Measurements from ENCODE around the gene AREL1. TPM values are rescaled to one million over a fixed set of nuclear protein-coding genes. Genes with fewer than 3 reads are reported as not detected.

AREL1 gene
- polyA plus RNA-seq, 1 experiment = 55.3 TPM

DNA sequence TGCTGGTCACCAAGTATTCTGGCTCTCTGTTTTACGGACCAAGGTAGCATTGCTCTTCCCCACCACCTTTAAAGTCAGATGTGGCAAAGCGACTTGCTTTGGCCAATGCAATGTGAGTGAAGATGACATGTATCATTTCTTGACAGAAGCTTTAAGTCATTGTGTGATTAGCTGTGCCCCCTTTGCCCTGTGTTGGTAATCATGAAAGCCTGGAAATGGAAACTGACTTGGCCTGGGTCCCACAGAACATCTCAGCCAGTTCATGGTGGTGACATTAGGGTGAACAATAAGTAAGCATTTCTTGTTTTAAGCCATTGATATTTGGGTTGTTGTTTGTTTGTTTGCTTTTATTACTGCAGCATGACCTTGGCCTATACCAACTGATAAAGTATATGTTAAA, 34.4 kb upstream of the AREL1 start:
- no peaks in the 10 kb centered on the region; the same call in 1 of the 2 replicates for H3K9me3 ChIP-seq (ENCODE audit: control insufficient read depth, insufficient read depth, low read length)
- TF ChIP-seq, protein P1, sequence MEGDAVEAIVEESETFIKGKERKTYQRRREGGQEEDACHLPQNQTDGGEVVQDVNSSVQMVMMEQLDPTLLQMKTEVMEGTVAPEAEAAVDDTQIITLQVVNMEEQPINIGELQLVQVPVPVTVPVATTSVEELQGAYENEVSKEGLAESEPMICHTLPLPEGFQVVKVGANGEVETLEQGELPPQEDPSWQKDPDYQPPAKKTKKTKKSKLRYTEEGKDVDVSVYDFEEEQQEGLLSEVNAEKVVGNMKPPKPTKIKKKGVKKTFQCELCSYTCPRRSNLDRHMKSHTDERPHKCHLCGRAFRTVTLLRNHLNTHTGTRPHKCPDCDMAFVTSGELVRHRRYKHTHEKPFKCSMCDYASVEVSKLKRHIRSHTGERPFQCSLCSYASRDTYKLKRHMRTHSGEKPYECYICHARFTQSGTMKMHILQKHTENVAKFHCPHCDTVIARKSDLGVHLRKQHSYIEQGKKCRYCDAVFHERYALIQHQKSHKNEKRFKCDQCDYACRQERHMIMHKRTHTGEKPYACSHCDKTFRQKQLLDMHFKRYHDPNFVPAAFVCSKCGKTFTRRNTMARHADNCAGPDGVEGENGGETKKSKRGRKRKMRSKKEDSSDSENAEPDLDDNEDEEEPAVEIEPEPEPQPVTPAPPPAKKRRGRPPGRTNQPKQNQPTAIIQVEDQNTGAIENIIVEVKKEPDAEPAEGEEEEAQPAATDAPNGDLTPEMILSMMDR (IDR thresholded peaks at IDR 0.05; ENCODE audit: low read depth, low read length) = no peak
- DNase-seq (ENCODE audit: low read depth, low spot score) = no peak
- no peak overlapping the region for H3K27ac ChIP-seq (ENCODE audit: low read depth, low read length)
- no peak overlapping the region for H3K4me3 ChIP-seq (ENCODE audit: low read depth, low read length)
- ChIA-PET POLR2A (no interaction called here), CTCF (no interaction called here)
- H3K27me3 ChIP-seq (ENCODE audit: control insufficient read depth, insufficient read depth, low read length) = no peaks in the 10 kb centered on the region

DNA sequence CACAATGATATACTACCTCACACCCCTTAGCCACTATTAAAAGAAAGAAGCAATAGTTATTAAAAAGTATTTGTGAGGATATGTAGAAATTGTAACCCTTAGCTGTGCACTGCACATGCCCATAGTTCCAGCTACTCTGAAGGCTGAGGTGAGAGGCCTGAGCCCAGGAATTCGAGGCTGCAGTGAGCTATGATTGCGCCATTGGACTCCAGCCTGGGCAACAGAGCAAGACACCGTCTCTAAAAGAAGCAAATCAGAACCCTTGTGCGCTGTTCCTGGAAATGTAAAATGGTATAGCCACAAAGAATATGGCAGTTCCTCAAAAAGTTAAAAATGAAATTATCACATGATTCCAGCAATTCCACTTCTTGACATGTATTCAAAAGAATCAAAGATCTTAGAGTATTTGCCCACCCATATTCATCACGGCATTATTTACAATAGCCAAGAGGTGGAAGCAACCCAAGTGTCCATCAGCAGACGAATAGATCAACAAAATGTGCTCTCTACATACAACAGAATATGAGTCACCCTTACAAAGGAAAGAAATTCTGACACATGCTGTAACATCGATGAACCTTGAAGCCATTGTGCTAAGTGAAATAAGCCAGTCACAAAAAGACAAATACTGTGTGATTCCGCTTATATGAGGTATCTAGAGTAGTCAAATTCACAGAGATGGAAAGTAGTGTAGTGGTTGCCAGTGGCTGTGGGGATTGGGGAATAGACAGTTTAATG, 26.6 kb upstream of the AREL1 start:
- Histone ChIP-seq H3K27me3 (ENCODE audit: control insufficient read depth, insufficient read depth, low read length) (no peaks in the 10 kb centered on the region), H3K9me3 (ENCODE audit: control insufficient read depth, insufficient read depth, low read length) (peaks cover 2% of the 10 kb centered on the region; the same call in 1 of the 2 replicates), H3K4me3 (ENCODE audit: low read depth, low read length) (no peak overlapping the region), H3K27ac (ENCODE audit: low read depth, low read length) (no peak overlapping the region)
- ChIA-PET POLR2A (no interaction called here), CTCF (no interaction called here)
- TF ChIP-seq, protein P1 (IDR thresholded peaks at IDR 0.05; ENCODE audit: low read depth, low read length) = no peak
- DNase-seq (ENCODE audit: low read depth, low spot score) = no peak

DNA sequence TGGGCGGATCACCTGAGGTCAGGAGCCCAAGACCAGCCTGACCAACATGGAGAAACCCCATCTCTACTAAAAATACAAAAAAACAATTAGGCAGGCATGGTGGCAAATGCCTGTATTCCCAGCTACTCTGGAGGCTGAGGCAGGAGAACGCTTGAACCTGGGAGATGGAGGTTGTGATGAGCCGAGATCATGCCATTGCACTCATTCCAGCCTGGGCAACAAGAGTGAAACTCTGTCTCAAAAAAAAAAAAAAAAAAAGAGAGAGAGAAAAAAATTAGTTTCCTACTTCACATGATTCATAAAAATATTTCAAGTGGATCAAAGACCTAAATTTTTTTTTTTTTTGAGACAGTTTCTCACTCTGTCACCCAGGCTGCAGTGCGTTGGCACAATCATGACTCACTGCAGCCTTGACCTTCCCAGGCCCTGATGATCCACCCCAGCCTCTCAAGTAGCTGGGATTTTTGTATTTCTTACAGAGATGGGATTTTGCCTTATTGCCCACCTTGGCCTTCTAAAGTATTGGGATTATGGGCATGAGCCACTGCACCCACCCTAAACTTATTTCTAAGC, 25.0 kb upstream of the AREL1 start:
- Histone ChIP-seq H3K4me3 (ENCODE audit: low read depth, low read length) (no peak overlapping the region), H3K27me3 (ENCODE audit: control insufficient read depth, insufficient read depth, low read length) (no peaks in the 10 kb centered on the region), H3K27ac (ENCODE audit: low read depth, low read length) (no peak overlapping the region), H3K9me3 (ENCODE audit: control insufficient read depth, insufficient read depth, low read length) (peaks cover 2% of the 10 kb centered on the region; the same call in 1 of the 2 replicates)
- TF ChIP-seq, protein P1 (IDR thresholded peaks at IDR 0.05; ENCODE audit: low read depth, low read length) = no peak
- CTCF ChIA-PET = interaction anchor here (0.7 to 1.1 kb wide), 2 partner anchors 12 to 468 kb away, joined by 3 to 6 read pairs; no protein-coding TSS in a partner anchor
- POLR2A ChIA-PET = no interaction called here
- no peak for DNase-seq (ENCODE audit: low read depth, low spot score)

DNA sequence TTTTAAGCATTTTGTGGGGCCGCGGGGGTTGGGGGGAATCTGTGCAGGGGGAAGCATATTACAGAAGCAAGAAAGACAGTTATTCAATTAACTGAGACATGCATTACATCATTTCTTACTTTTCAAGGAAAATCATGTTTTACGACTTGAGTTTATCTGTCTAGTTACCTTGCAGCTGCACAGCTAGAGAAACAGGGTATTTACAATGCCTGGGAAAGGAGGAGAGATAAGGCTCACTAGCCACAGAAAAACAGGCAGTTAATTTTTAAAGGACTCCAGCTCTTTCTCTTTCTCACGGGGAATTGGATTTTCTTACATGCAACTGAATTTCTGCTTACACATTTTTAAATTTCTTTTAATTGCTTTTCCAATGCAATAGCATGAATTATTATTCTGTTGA, 22.2 kb upstream of the AREL1 start:
- DNase-seq (ENCODE audit: low read depth, low spot score) = no peak
- Histone ChIP-seq H3K27ac (ENCODE audit: low read depth, low read length) (no peak overlapping the region), H3K9me3 (ENCODE audit: control insufficient read depth, insufficient read depth, low read length) (peaks cover 2% of the 10 kb centered on the region; the same call in 1 of the 2 replicates), H3K4me3 (ENCODE audit: low read depth, low read length) (no peak overlapping the region), H3K27me3 (ENCODE audit: control insufficient read depth, insufficient read depth, low read length) (no peaks in the 10 kb centered on the region)
- ChIA-PET CTCF (interaction anchor here (1.7 kb wide), 1 partner anchor 28 kb away, joined by 5 read pairs; the partner anchor contains the start of gene YLPM1), POLR2A (interaction anchor here (0.6 kb wide), 1 partner anchor 335 kb away, joined by 4 read pairs; no protein-coding TSS in a partner anchor)
- TF ChIP-seq, protein P1 (IDR thresholded peaks at IDR 0.05; ENCODE audit: low read depth, low read length) = no peak

DNA sequence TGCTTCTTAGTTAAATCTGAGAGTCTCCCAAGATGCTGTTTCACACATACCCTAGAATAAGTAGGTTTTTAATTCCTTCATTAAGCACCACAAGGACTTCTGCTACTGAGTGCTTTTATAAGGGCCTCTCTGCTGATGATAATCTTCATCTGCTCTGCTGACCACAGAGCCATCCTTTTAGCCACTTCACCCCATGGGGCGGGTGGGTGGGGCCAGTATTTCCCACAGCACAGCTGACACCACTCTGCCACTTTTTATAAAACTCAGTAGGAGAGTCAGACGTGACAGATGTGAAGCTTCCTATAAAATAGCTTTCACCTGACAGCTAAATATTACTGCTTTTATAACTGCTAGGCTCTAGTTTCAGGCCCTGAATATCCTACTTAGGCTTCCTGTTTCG, 20.3 kb upstream of the AREL1 start:
- POLR2A ChIA-PET = no interaction called here
- CTCF ChIA-PET = interaction anchor here (1.7 kb wide), 1 partner anchor 30 kb away, joined by 5 read pairs; the partner anchor contains the start of gene YLPM1
- TF ChIP-seq, protein P1 (IDR thresholded peaks at IDR 0.05; ENCODE audit: low read depth, low read length) = no peak
- DNase-seq (ENCODE audit: low read depth, low spot score) = no peak
- Histone ChIP-seq H3K27ac (ENCODE audit: low read depth, low read length) (no peak overlapping the region), H3K27me3 (ENCODE audit: control insufficient read depth, insufficient read depth, low read length) (no peaks in the 10 kb centered on the region), H3K9me3 (ENCODE audit: control insufficient read depth, insufficient read depth, low read length) (no peaks in the 10 kb centered on the region), H3K4me3 (ENCODE audit: low read depth, low read length) (no peak overlapping the region)
